Measurements from ENCODE around the gene HUNK. TPM values are rescaled to one million over a fixed set of nuclear protein-coding genes. Genes with fewer than 3 reads are reported as not detected.

Gene HUNK
- total RNA-seq, 1 donor from 2014 or later = 0.77 TPM

DNA sequence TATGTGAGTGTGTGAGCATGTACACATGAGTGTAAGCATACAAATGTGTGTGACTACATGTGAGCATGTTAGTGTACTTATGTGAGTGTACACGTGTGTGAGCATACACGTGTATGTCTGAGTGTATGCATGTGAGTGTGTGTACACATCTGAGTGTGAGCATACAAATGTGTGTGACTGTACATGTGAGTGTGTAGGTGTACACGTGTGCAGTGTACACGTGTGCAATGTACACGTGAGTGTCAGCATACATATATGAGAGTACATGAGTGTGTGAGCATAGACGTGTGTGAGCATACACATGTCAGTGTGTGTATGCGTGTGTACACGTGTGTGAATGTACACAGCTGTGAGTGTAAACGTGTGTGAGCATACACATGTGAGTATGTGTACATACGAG is 170.6 kb downstream of the HUNK start:
- H3K9me3 Mint-ChIP-seq (ENCODE audit: unreplicated experiment) = peaks cover 9% of the 10 kb centered on the region
- no peak overlapping the region for H3K4me2 ChIP-seq (ENCODE audit: low read length)
- H3K27me3 Mint-ChIP-seq (ENCODE audit: low read depth, unreplicated experiment) = peaks cover 11% of the 10 kb centered on the region
- no peak for TF ChIP-seq EZH2 (IDR thresholded peaks at IDR 0.05; ENCODE audit: insufficient read depth, low read length)
- TF ChIP-seq, protein P1, sequence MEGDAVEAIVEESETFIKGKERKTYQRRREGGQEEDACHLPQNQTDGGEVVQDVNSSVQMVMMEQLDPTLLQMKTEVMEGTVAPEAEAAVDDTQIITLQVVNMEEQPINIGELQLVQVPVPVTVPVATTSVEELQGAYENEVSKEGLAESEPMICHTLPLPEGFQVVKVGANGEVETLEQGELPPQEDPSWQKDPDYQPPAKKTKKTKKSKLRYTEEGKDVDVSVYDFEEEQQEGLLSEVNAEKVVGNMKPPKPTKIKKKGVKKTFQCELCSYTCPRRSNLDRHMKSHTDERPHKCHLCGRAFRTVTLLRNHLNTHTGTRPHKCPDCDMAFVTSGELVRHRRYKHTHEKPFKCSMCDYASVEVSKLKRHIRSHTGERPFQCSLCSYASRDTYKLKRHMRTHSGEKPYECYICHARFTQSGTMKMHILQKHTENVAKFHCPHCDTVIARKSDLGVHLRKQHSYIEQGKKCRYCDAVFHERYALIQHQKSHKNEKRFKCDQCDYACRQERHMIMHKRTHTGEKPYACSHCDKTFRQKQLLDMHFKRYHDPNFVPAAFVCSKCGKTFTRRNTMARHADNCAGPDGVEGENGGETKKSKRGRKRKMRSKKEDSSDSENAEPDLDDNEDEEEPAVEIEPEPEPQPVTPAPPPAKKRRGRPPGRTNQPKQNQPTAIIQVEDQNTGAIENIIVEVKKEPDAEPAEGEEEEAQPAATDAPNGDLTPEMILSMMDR (IDR thresholded peaks at IDR 0.05; ENCODE audit: insufficient read depth, low read depth, low read length) = no peak
- no peak overlapping the region for H3K4me3 ChIP-seq (ENCODE audit: insufficient read depth, low read depth, low read length)
- H3K79me2 ChIP-seq (ENCODE audit: insufficient read depth, low read length) = no peaks in the 10 kb centered on the region
- H3K27ac Mint-ChIP-seq (ENCODE audit: unreplicated experiment) = no peak overlapping the region
- no peaks in the 10 kb centered on the region for H4K20me1 ChIP-seq (ENCODE audit: insufficient read depth, low read length)
- no peak for FAIRE-seq
- DNase-seq (ENCODE audit: low read depth) = no peak
- H2AFZ ChIP-seq (ENCODE audit: low read depth, low read length) = no peak overlapping the region
- no peaks in the 10 kb centered on the region for H3K4me1 Mint-ChIP-seq (ENCODE audit: low read depth, unreplicated experiment)
- no peaks in the 10 kb centered on the region for H3K36me3 Mint-ChIP-seq (ENCODE audit: low read depth, unreplicated experiment)
- no peaks in the 10 kb centered on the region for H3K36me3 ChIP-seq (ENCODE audit: insufficient read depth, low read length)
- no peak overlapping the region for H3K9ac ChIP-seq (ENCODE audit: low read length)
- peaks cover 9% of the 10 kb centered on the region for H3K9me3 ChIP-seq (ENCODE audit: insufficient read depth, low read depth, low read length)
- H3K27me3 ChIP-seq (ENCODE audit: insufficient read depth, low read length) = no peaks in the 10 kb centered on the region
- no peak overlapping the region for H3K27ac ChIP-seq (ENCODE audit: low read depth, low read length)
- H3K4me1 ChIP-seq (ENCODE audit: insufficient read depth, low read length) = no peaks in the 10 kb centered on the region
- H3K4me3 Mint-ChIP-seq (ENCODE audit: unreplicated experiment) = no peak overlapping the region

DNA sequence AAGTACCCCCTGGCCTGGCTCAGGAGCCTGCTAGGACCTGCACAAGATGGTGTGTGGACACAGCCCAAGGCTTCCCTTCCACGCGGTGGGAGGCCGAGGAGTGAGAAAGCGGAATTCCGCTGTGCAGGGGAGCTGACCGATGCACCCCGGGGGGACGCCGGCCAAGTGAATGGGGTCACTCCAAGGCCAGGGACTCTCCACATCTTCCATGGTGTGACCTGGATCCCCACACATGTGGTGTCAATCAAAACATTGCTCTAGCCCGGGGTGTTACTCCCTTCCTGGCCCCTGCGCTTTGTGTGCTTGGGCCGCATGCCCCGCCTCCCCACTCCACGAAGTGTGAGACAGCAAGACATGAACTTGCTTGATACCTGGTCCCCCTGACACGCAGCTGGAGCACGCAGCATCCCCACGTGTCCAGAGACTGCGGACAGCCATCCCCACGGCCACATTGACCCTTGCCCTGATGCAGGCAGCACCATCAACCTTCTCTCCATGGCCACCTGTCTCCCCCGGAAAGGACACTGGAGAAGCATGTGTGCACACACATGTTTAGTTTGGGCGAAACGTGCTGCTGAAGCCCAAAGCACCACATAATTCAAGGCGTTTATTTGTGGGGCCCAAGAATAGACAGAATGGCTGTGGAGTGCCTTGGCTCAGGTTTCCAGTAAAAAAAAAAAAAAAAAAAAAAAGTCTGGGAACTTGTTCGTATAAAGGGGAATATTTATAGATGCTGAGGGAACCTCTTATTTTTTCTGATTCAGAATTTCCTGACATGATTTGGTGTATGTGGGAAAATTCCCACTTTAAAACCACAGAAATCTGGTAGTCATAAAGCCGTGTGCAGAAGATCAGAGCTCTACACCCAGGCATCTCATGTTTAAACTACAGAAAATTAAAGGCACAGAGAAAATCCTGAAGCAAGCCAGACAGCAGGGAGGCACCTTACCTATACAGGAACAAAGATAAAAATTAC is 171.7 kb downstream of the HUNK start:
- no peaks in the 10 kb centered on the region for H3K4me1 Mint-ChIP-seq (ENCODE audit: low read depth, unreplicated experiment)
- peaks cover 9% of the 10 kb centered on the region for H3K27me3 Mint-ChIP-seq (ENCODE audit: low read depth, unreplicated experiment)
- Histone ChIP-seq H3K27ac (ENCODE audit: low read depth, low read length) (no peak overlapping the region), H2AFZ (ENCODE audit: low read depth, low read length) (no peak overlapping the region), H3K4me1 (ENCODE audit: insufficient read depth, low read length) (no peaks in the 10 kb centered on the region), H4K20me1 (ENCODE audit: insufficient read depth, low read length) (no peaks in the 10 kb centered on the region), H3K9me3 (ENCODE audit: insufficient read depth, low read depth, low read length) (peaks cover 9% of the 10 kb centered on the region), H3K4me3 (ENCODE audit: insufficient read depth, low read depth, low read length) (no peak overlapping the region), H3K9ac (ENCODE audit: low read length) (no peak overlapping the region), H3K36me3 (ENCODE audit: insufficient read depth, low read length) (no peaks in the 10 kb centered on the region), H3K27me3 (ENCODE audit: insufficient read depth, low read length) (no peaks in the 10 kb centered on the region), H3K79me2 (ENCODE audit: insufficient read depth, low read length) (no peaks in the 10 kb centered on the region), H3K4me2 (ENCODE audit: low read length) (no peak overlapping the region)
- H3K36me3 Mint-ChIP-seq (ENCODE audit: low read depth, unreplicated experiment) = no peaks in the 10 kb centered on the region
- H3K9me3 Mint-ChIP-seq (ENCODE audit: unreplicated experiment) = peaks cover 9% of the 10 kb centered on the region
- FAIRE-seq (no peak), DNase-seq (ENCODE audit: low read depth) (no peak)
- H3K27ac Mint-ChIP-seq (ENCODE audit: unreplicated experiment) = no peak overlapping the region
- H3K4me3 Mint-ChIP-seq (ENCODE audit: unreplicated experiment) = no peak overlapping the region
- no peak for TF ChIP-seq EZH2 (IDR thresholded peaks at IDR 0.05; ENCODE audit: insufficient read depth, low read length)
- TF ChIP-seq, protein P1 (IDR thresholded peaks at IDR 0.05; ENCODE audit: insufficient read depth, low read depth, low read length) = no peak

- Histone ChIP-seq H4K20me1 (ENCODE audit: insufficient read depth, low read length) (no peaks in the 10 kb centered on the region), H3K27me3 (ENCODE audit: insufficient read depth, low read length) (no peaks in the 10 kb centered on the region), H3K79me2 (ENCODE audit: insufficient read depth, low read length) (no peaks in the 10 kb centered on the region), H3K36me3 (ENCODE audit: insufficient read depth, low read length) (no peaks in the 10 kb centered on the region), H3K27ac (ENCODE audit: low read depth, low read length) (no peak overlapping the region), H3K4me3 (ENCODE audit: insufficient read depth, low read depth, low read length) (no peak overlapping the region), H3K4me2 (ENCODE audit: low read length) (no peak overlapping the region), H3K9me3 (ENCODE audit: insufficient read depth, low read depth, low read length) (peaks cover 9% of the 10 kb centered on the region), H3K4me1 (ENCODE audit: insufficient read depth, low read length) (no peaks in the 10 kb centered on the region), H2AFZ (ENCODE audit: low read depth, low read length) (no peak overlapping the region), H3K9ac (ENCODE audit: low read length) (no peak overlapping the region)
- no peak for TF ChIP-seq EZH2 (IDR thresholded peaks at IDR 0.05; ENCODE audit: insufficient read depth, low read length)
- TF ChIP-seq, protein P1 (IDR thresholded peaks at IDR 0.05; ENCODE audit: insufficient read depth, low read depth, low read length) = no peak
- no peak overlapping the region for H3K4me3 Mint-ChIP-seq (ENCODE audit: unreplicated experiment)
- H3K36me3 Mint-ChIP-seq (ENCODE audit: low read depth, unreplicated experiment) = no peaks in the 10 kb centered on the region
- no peaks in the 10 kb centered on the region for H3K4me1 Mint-ChIP-seq (ENCODE audit: low read depth, unreplicated experiment)
- H3K9me3 Mint-ChIP-seq (ENCODE audit: unreplicated experiment) = peaks cover 10% of the 10 kb centered on the region
- peaks cover 6% of the 10 kb centered on the region for H3K27me3 Mint-ChIP-seq (ENCODE audit: low read depth, unreplicated experiment)
- H3K27ac Mint-ChIP-seq (ENCODE audit: unreplicated experiment) = no peak overlapping the region
- DNase-seq (ENCODE audit: low read depth) (no peak), FAIRE-seq (no peak)
These were observed 173.4 kb downstream of the HUNK start for GRCh38 chr21:32046191-32046590.

Measured in astrocyte (in vitro differentiated cells and primary cell).